Heart right ventricle (tissue), 16 donors: ENCODE measurements around the gene EDIL3. TPM values are rescaled to one million over a fixed set of nuclear protein-coding genes. Genes with fewer than 3 reads are reported as not detected.

Source experiments
- ATAC-seq, 8 donors: fragments of 200-7000 bp; cut with Tn5 transposase; one replicate each; pipeline ENCODE4 v1.9.1; 2020; ENCODE audit warnings: mild to moderate bottlenecking in 8 of 8, moderate library complexity in 8 of 8, moderate number of reproducible peaks in 1 of 8
- DNase-seq, 2 donors: peaks; one replicate each; pipeline ENCODE4 v3.0.0-alpha.2; 2020
- H3K27ac ChIP-seq, 10 donors: fragments of 200-600 bp; sonication (generic) in 2 of 10; one replicate each; pipeline versions ENCODE4 v1.5.0 to v1.8.0; 2020 to 2022; ENCODE audit warnings: mild to moderate bottlenecking in 3 of 10
- H3K27me3 ChIP-seq, 7 donors: fragments of 200-600 bp; one replicate each; pipeline ENCODE4 v1.8.0; 2021 to 2022; ENCODE audit warnings: mild to moderate bottlenecking in 2 of 7
- H3K36me3 ChIP-seq, 9 donors: fragments of 200-600 bp; sonication (generic) in 1 of 9; one replicate each; pipeline versions ENCODE4 v1.5.0 to v1.8.0; 2020 to 2022; ENCODE audit warnings: mild to moderate bottlenecking in 2 of 9
- H3K4me1 ChIP-seq, 9 donors: fragments of 200-600 bp; sonication (generic) in 1 of 9; one replicate each; pipeline versions ENCODE4 v1.5.0 to v1.8.0; 2020 to 2022; ENCODE audit warnings: mild to moderate bottlenecking in 4 of 9
- H3K4me3 ChIP-seq, 10 donors: fragments of 200-600 bp; sonication (generic) in 2 of 10; one replicate each; pipeline versions ENCODE4 v1.5.0 to v1.8.0; 2020 to 2022; ENCODE audit warnings: mild to moderate bottlenecking in 7 of 10, moderate library complexity in 2 of 10
- H3K9me3 ChIP-seq, 11 donors: fragments of 200-600 bp in 10 of 11; sonication (generic) in 2 of 11; one replicate each; pipeline versions ENCODE4 v1.5.0 to v1.8.0; 2013 to 2022; ENCODE audit warnings: mild to moderate bottlenecking in 2 of 11, control low read depth in 1 of 11, moderate library complexity in 1 of 11
- WGBS, 2 donors: extraction: QIAGEN DNeasy Blood & Tissue Kit; methylation state at CpG; one replicate each; pipeline ENCODE4 v1.1.7; 2013; ENCODE audit warnings: inconsistent platforms in 1 of 2; 5-methylcytosine and 5-hydroxymethylcytosine counted together
- intact Hi-C, 10 donors: fragments of 100-400 bp; cut with DNase I; formaldehyde crosslinking; loops; one replicate each; pipeline versions ENCODE4 v1.11.1 to v1.14.2; 2022
- polyA plus RNA-seq, 2 donors: library from polyadenylated mRNA; stranded (reverse); fragments of 200-250 nt; gene quantifications; one replicate each; pipeline ENCODE4 v1.2.3, GENCODE V29; 2013
- total RNA-seq, 10 donors: library from RNA; stranded (reverse); fragmentation: NEBNext Ultra II Directional in 3 of 10; extraction: Animal tissue kit (Norgen Biotek cat#: 25700) in 3 of 10; gene quantifications; one replicate each; pipeline versions ENCODE4 v1.2.1 to v1.2.4, GENCODE V29; 2021 to 2023
- TF ChIP-seq, protein P1 (sequence below), 9 donors: fragments of 200-600 bp; sonication (generic) in 2 of 9; IDR thresholded peaks; one replicate each; pipeline versions ENCODE4 v1.5.0 to v1.8.0; 2021 to 2022; ENCODE audit warnings: antibody characterized with exemption in 9 of 9, mild to moderate bottlenecking in 5 of 9, moderate library complexity in 1 of 9
- donor health status: Arrhythmogenic right ventricular cardiomyopathy.
- donor health status: ischemic (EF 13 %, LVEDD 7.1; RV severe dilation, severe dysfunction).
- donor health status: healthy with polysubstance abuse.
- donor health status: DM: no; HTN: yes; CAD: no.
- donor health status: DM: no; HTN: no; CAD: no.
- donor health status: ischemic (EF 25% LVEDD 6.9; RV normal size, moderate dysfunction).
- donor health status: ischemic (EF 25% LVEDD 5.7; RV mildly dilated, moderate dysfunction).
- donor health status: healthy.
- donor health status: DM: yes; HTN: yes; CAD: no.
- donor health status: Ischemic cardiomyopathy.
- donor health status: ischemic (EF 35%, LVEDD 5.7; RV mildly dilated, moderate dysfunction).
- donor health status: nonischemic (EF 11% LVEDD 7.7; RV severe dilation, severe dysfunction).
- donor health status: DM: yes; HTN: yes; CAD: no.
- donor health status: PGD.
- donor health status: ischemic (EF 29% LVEDD 5.4; RV normal size, mild dysfunction).
- donor health status: nonischemic (EF 23%, LVEDD 6.1; RV moderate dilation, normal function).

Gene EDIL3
- total and polyA plus RNA-seq, 12 donors: 1.6 to 10.0 (median 3.9) TPM

DNA sequence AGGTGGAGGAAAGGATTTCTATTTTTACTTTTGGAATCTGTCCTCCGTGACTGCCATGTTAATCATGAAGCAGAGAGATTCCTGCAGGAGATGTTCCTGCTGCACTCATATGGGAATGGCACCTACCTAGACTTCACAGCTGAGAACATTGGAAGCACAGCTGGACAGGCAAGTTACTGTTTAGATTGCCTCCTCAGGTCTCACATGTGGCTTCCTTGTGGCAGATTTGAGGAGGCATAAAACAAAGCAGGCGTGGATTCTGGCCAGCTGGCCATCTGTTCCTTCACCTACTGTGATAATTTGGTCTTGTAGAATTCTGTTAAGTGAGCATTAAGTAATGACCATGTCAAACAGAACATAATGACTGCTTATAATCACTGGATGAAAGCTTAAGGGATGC is 193.4 kb downstream of the EDIL3 start:
- 34 to 36% methylated on average over 2 of the region's 2 CpGs for WGBS, 2 donors
- Histone ChIP-seq H3K36me3 (no peaks in the 10 kb centered on the region), H3K27me3 (no peaks in the 10 kb centered on the region), H3K27ac (no peak overlapping the region), H3K4me3 (no peak overlapping the region), H3K4me1 (no peaks in the 10 kb centered on the region), H3K9me3 (no peaks in the 10 kb centered on the region)
- TF ChIP-seq, protein P1, sequence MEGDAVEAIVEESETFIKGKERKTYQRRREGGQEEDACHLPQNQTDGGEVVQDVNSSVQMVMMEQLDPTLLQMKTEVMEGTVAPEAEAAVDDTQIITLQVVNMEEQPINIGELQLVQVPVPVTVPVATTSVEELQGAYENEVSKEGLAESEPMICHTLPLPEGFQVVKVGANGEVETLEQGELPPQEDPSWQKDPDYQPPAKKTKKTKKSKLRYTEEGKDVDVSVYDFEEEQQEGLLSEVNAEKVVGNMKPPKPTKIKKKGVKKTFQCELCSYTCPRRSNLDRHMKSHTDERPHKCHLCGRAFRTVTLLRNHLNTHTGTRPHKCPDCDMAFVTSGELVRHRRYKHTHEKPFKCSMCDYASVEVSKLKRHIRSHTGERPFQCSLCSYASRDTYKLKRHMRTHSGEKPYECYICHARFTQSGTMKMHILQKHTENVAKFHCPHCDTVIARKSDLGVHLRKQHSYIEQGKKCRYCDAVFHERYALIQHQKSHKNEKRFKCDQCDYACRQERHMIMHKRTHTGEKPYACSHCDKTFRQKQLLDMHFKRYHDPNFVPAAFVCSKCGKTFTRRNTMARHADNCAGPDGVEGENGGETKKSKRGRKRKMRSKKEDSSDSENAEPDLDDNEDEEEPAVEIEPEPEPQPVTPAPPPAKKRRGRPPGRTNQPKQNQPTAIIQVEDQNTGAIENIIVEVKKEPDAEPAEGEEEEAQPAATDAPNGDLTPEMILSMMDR (IDR thresholded peaks at IDR 0.05): no peak
- intact Hi-C loops: no loop called here
- ATAC-seq: no peak
- DNase-seq: no peak

DNA sequence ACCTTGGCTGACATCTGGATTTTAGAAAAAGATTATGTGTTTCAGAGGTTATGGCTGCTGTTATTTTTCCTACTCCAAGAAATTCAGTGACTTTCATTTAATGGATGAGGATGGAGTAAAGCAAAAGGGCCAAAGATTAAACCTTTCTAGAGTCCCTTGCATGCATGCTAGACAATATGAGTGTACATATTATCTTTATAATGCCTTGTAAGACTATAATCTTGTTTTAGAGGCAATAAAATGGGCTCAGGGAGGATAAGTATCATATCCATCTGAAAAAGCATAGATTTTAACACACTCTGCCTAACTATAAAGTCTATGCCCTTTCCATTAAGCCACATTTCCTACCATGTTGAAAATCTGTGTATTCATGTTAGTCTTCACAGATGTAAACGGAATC is 199.8 kb downstream of the EDIL3 start:
- WGBS, 2 donors: 86 to 87% methylated on average over 1 of the region's 1 CpG
- intact Hi-C loops: no loop called here
- Histone ChIP-seq H3K27ac (no peak overlapping the region), H3K4me1 (no peaks in the 10 kb centered on the region), H3K9me3 (no peaks in the 10 kb centered on the region), H3K4me3 (no peak overlapping the region), H3K27me3 (no peaks in the 10 kb centered on the region), H3K36me3 (no peaks in the 10 kb centered on the region)
- TF ChIP-seq, protein P1 (IDR thresholded peaks at IDR 0.05): no peak
- DNase-seq (no peak), ATAC-seq (no peak)

DNA sequence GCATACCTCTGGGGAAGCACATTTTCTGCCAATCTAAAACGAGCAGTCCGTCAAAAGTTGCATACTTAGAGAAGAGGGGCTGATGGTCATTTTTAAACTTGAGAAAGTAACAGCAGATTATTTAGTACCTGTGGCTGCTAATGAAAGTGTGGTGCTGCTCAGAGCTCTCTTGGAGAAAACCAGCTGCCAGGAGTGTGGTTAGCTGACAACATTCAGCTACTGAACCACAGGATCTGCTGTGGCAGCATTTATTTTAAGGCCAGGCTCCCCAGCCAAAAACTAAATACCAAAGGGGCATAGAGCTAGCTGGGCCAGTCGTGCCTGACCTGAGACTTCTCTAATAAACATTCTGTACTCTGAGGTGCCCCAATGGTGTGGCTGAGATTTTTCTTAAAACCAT is 203.6 kb downstream of the EDIL3 start:
- no peaks in the 10 kb centered on the region for H3K4me1 ChIP-seq
- no peaks in the 10 kb centered on the region for H3K36me3 ChIP-seq
- intact Hi-C loops: no loop called here
- 56 to 61% methylated on average over 3 of the region's 3 CpGs for WGBS, 2 donors
- ATAC-seq (no peak), DNase-seq (no peak)
- H3K27me3 ChIP-seq: no peaks in the 10 kb centered on the region
- H3K27ac ChIP-seq: no peak overlapping the region
- TF ChIP-seq, protein P1 (IDR thresholded peaks at IDR 0.05): no peak
- H3K9me3 ChIP-seq: no peaks in the 10 kb centered on the region
- H3K4me3 ChIP-seq: no peak overlapping the region

DNA sequence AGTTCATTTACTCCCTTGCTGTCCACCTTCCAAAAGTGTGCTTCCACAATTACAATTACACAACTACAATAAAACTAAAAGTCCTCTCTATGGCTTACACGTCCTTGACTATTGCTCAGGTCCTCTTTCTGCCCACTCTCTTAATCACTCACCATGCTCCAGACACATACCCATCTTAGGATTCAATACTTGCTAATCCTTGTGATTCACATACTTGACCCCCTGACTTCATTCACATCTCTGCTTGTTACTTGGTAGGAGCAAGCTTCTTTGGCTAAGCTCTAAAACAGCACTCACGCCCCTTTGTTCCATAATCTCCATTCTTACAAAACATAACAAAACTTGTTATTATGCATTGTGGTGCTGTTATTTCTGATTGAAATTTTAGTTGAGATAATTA is 215.8 kb downstream of the EDIL3 start:
- Histone ChIP-seq H3K4me3 (no peak overlapping the region), H3K27me3 (no peaks in the 10 kb centered on the region), H3K4me1 (no peaks in the 10 kb centered on the region), H3K27ac (no peak overlapping the region), H3K9me3 (no peaks in the 10 kb centered on the region), H3K36me3 (no peaks in the 10 kb centered on the region)
- no peak for DNase-seq
- TF ChIP-seq, protein P1 (IDR thresholded peaks at IDR 0.05): no peak
- no peak for ATAC-seq
- intact Hi-C loops: no loop called here
- 85 to 87% methylated on average over 2 of the region's 2 CpGs for WGBS, 2 donors

DNA sequence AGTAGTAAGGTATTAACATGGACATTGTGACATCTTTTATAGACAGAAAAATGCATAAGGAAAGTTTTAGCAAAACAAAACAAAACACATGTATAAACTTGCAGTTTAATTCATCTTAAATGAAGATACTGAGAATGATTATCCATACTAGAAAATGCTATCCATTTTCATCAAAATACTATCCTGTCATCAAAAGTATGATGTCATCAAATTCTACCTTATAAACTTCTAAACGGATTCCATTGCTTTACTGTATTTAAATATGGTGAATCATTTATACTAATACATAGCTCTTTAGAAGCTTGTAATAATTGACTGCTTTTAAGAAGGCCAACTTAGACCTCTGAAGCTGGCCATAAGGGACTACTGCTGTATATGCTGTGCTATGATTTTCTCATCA is 221.0 kb downstream of the EDIL3 start:
- Histone ChIP-seq H3K4me1 (no peaks in the 10 kb centered on the region), H3K36me3 (no peaks in the 10 kb centered on the region), H3K9me3 (no peaks in the 10 kb centered on the region), H3K27me3 (no peaks in the 10 kb centered on the region), H3K4me3 (no peak overlapping the region), H3K27ac (no peak overlapping the region)
- no peak for ATAC-seq
- intact Hi-C loops: no loop called here
- no peak for DNase-seq
- TF ChIP-seq, protein P1 (IDR thresholded peaks at IDR 0.05): no peak
- WGBS, 2 donors: 80 to 83% methylated on average over 1 of the region's 1 CpG
